HG03558 (cell line): Measurements from ENCODE around the gene MED25.

Source experiments
- ATAC-seq: cut with Tn5 transposase; IDR thresholded peaks from one replicate; pipeline ENCODE4 v1.9.1; 2021; ENCODE audit warnings: moderate number of reproducible peaks; ENCODE audit not compliant: unreplicated experiment; ENCODE audit errors: extremely low read depth

Gene MED25

GRCh38 chr19:49795615-49796014, 22.5 kb upstream of the MED25 start:
- ATAC-seq = no peak

GRCh38 chr19:49798574-49798973, 19.5 kb upstream of the MED25 start:
- no peak for ATAC-seq

- no peak for ATAC-seq
These were observed 18.8 kb upstream of the MED25 start for GRCh38 chr19:49799271-49799797.

GRCh38 chr19:49799798-49800376, 18.2 kb upstream of the MED25 start:
- no peak for ATAC-seq

- ATAC-seq = no peak
These were observed 17.3 kb upstream of the MED25 start for GRCh38 chr19:49800771-49801170.

GRCh38 chr19:49801401-49801888, 16.6 kb upstream of the MED25 start:
- ATAC-seq = no peak

GRCh38 chr19:49801966-49802661, 16.0 kb upstream of the MED25 start:
- ATAC-seq = no peak

- ATAC-seq = no peak
These were observed 15.1 kb upstream of the MED25 start for GRCh38 chr19:49802836-49803528.

- ATAC-seq = no peak
These were observed 14.6 kb upstream of the MED25 start for GRCh38 chr19:49803529-49803856.

GRCh38 chr19:49805822-49806619, 12.1 kb upstream of the MED25 start:
- no peak for ATAC-seq

GRCh38 chr19:49806620-49806959, 11.5 kb upstream of the MED25 start:
- ATAC-seq = no peak

GRCh38 chr19:49807058-49807903, 10.8 kb upstream of the MED25 start:
- ATAC-seq = no peak

GRCh38 chr19:49807904-49808675, 10.0 kb upstream of the MED25 start:
- no peak for ATAC-seq

GRCh38 chr19:49808711-49809159, 9.4 kb upstream of the MED25 start:
- no peak for ATAC-seq

GRCh38 chr19:49809160-49809940, 8.7 kb upstream of the MED25 start:
- no peak for ATAC-seq

- ATAC-seq = no peak
These were observed 8.1 kb upstream of the MED25 start for GRCh38 chr19:49809941-49810389.

GRCh38 chr19:49811328-49811727, 6.8 kb upstream of the MED25 start:
- ATAC-seq = no peak

- ATAC-seq = no peak
These were observed 5.6 kb upstream of the MED25 start for GRCh38 chr19:49812452-49812996.
